Natural killer cell (primary cell): ENCODE results near the gene ARL6IP4. TPM values are rescaled to one million over a fixed set of nuclear protein-coding genes. Genes with fewer than 3 reads are reported as not detected.
A peak's percentile ranks its signal among the peaks of the same experiment; 100 is the strongest.

Source experiments
- ATAC-seq, 3 donors: fragments of 150-1000 bp in 2 of 3; fragments of 200-7000 bp in 1 of 3; cut with Tn5 transposase; 1 replicate in 1 of 3; 2 replicates in 2 of 3; pipeline ENCODE4 v1.10.0; 2021; ENCODE audit warnings: mild to moderate bottlenecking in 2 of 3, moderate library complexity in 2 of 3
- DNase-seq, 2 donors: peaks; one replicate each; pipeline versions ENCODE4 v3.0.0 to v3.0.0-alpha.2; 2013 to 2021; ENCODE audit warnings: mixed read lengths in 1 of 2
- H3K27ac ChIP-seq: one replicate; pipeline ENCODE4 v1.5.1; 2013; ENCODE audit warnings: mild to moderate bottlenecking, low read length
- H3K27me3 ChIP-seq: one replicate; pipeline ENCODE4 v1.6.1; 2013; ENCODE audit warnings: low read length; ENCODE audit not compliant: control insufficient read depth, insufficient read depth
- H3K36me3 ChIP-seq: one replicate; pipeline ENCODE4 v1.6.1; 2013; ENCODE audit warnings: low read length; ENCODE audit not compliant: control insufficient read depth, insufficient read depth
- H3K4me1 ChIP-seq: one replicate; pipeline ENCODE4 v1.6.1; 2013; ENCODE audit warnings: low read length; ENCODE audit not compliant: control insufficient read depth, insufficient read depth
- H3K4me3 ChIP-seq: one replicate; pipeline ENCODE4 v1.5.1; 2013; ENCODE audit warnings: low read length
- H3K9me3 ChIP-seq: one replicate; pipeline ENCODE4 v1.6.1; 2013; ENCODE audit warnings: low read length; ENCODE audit not compliant: control insufficient read depth, insufficient read depth
- H3K27ac Mint-ChIP-seq, 2 donors: one replicate each; pipeline ENCODE4 v1.8.0; 2022; ENCODE audit warnings: mild to moderate bottlenecking in 2 of 2, mixed read lengths in 2 of 2, moderate library complexity in 1 of 2
- H3K27me3 Mint-ChIP-seq, 2 donors: one replicate each; pipeline ENCODE4 v1.8.0; 2022; ENCODE audit warnings: low read depth in 2 of 2, mixed read lengths in 2 of 2
- H3K36me3 Mint-ChIP-seq: one replicate; pipeline ENCODE4 v1.8.0; 2022; ENCODE audit warnings: mixed read lengths
- H3K4me1 Mint-ChIP-seq, 2 donors: one replicate each; pipeline ENCODE4 v1.8.0; 2022; ENCODE audit warnings: mixed read lengths in 2 of 2
- H3K4me3 Mint-ChIP-seq: one replicate; pipeline ENCODE4 v1.8.0; 2022; ENCODE audit warnings: mild to moderate bottlenecking, moderate library complexity, mixed read lengths
- H3K9me3 Mint-ChIP-seq, 2 donors: one replicate each; pipeline ENCODE4 v1.8.0; 2022; ENCODE audit warnings: mixed read lengths in 2 of 2
- WGBS: methylation state at CpG from one replicate; pipeline ENCODE4 v1.1.7; 2013; ENCODE audit warnings: missing lambda C conversion rate; ENCODE audit not compliant: insufficient coverage; 5-methylcytosine and 5-hydroxymethylcytosine counted together
- intact Hi-C: fragments of 100-400 bp; cut with micrococcal nuclease; formaldehyde crosslinking; loops from one replicate; pipeline ENCODE4 v1.14.2; 2022
- total RNA-seq, 4 donors: library from RNA; stranded (reverse); fragments of 120-200 nt in 1 of 4; gene quantifications; one replicate each; pipeline versions ENCODE4 v1.2.3 to v1.2.4, GENCODE V29; 2013 to 2022
- TF ChIP-seq, protein P1 (sequence below): fragments of 200-600 bp; IDR thresholded peaks from one replicate; pipeline ENCODE4 v1.8.0; 2022; ENCODE audit warnings: antibody characterized with exemption

The ARL6IP4 gene
- total RNA-seq, 3 donors from 2014 or later (not counting 1 experiment from before 2014, with no cell fraction given), result 97.2 to 136 (median 116) TPM

DNA sequence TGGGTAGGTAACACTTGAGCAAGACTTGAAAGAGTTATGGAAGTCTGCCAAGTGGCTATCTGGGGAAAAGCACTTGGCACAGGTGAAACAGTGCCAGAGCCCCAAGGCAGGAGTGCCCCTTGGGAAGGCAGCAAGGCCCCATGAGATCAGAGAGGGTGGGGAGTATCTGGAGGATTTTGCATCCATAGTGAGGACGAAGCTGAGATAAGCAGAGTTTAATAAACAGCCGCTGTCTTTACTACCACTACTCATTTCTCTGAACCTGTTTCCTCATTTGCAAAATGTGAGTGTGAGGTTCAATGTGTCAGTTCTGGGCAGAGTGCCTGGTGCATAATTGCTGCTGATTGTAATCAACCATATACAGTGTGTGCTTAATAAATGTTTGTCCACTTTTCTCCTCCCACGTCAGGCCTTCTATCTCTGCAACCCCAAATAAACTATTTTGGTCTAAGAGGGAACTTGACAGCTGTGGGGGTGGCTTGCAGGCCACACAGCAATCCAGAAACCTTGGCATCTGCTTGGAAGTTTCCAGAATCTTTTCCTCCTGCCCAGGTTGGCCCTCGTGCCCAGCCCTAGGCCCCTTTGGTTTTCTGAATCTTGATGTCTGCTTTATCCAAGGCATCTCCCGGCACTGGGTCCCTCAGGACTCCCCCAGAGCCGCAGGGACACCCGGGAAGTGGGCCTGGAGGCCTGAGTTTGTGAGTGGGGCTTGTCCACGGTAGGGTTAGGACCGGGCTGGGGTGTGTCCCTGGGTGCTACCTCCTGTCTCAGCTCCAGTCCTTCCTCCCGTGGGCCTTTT is 18.8 kb upstream of the ARL6IP4 start:
- Histone ChIP-seq H3K36me3 (no peaks in the 10 kb centered on the region), H3K27ac (no peak overlapping the region), H3K4me1 (peaks cover 16% of the 10 kb centered on the region), H3K4me3 (no peak overlapping the region), H3K9me3 (no peaks in the 10 kb centered on the region), H3K27me3 (no peaks in the 10 kb centered on the region)
- TF ChIP-seq, protein P1, sequence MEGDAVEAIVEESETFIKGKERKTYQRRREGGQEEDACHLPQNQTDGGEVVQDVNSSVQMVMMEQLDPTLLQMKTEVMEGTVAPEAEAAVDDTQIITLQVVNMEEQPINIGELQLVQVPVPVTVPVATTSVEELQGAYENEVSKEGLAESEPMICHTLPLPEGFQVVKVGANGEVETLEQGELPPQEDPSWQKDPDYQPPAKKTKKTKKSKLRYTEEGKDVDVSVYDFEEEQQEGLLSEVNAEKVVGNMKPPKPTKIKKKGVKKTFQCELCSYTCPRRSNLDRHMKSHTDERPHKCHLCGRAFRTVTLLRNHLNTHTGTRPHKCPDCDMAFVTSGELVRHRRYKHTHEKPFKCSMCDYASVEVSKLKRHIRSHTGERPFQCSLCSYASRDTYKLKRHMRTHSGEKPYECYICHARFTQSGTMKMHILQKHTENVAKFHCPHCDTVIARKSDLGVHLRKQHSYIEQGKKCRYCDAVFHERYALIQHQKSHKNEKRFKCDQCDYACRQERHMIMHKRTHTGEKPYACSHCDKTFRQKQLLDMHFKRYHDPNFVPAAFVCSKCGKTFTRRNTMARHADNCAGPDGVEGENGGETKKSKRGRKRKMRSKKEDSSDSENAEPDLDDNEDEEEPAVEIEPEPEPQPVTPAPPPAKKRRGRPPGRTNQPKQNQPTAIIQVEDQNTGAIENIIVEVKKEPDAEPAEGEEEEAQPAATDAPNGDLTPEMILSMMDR, result no peak
- Mint-ChIP-seq H3K9me3 (no peaks in the 10 kb centered on the region), H3K27me3 (no peaks in the 10 kb centered on the region), H3K27ac (no peak overlapping the region), H3K36me3 (no peaks in the 10 kb centered on the region), H3K4me3 (no peak overlapping the region), H3K4me1 (peaks cover under 1 to 2% of the 10 kb centered on the region in 2 donors)
- ATAC-seq, result no peak
- WGBS, result 91% methylated on average over 7 of the region's 10 CpGs
- no peak for DNase-seq
- intact Hi-C loops, result no loop called here

DNA sequence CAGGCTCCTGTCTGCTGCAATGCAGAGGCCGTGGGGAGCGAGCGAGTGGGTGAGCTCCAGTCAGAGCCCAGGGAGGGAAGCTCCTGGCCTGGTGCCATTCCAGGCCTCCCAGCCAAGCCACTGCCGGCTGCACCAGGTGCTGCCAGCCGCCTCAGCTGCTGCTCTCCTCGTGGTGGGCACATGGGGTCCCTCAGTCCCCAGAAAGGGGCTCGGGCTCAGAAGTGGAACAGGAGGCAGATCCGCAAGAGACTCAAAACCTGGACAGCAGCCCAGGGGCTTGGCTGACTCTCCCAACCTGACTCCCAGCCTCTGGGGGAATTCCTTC is 16.6 kb upstream of the ARL6IP4 start:
- no peak overlapping the region for H3K4me3 ChIP-seq
- H3K9me3 Mint-ChIP-seq, result no peaks in the 10 kb centered on the region
- no peaks in the 10 kb centered on the region for H3K9me3 ChIP-seq
- no peak for DNase-seq
- TF ChIP-seq, protein P1, result no peak
- H3K4me1 Mint-ChIP-seq, result peaks cover 4 to 7% of the 10 kb centered on the region in 2 donors
- intact Hi-C loops, result no loop called here
- H3K4me1 ChIP-seq, result peaks cover 16% of the 10 kb centered on the region
- H3K36me3 ChIP-seq, result no peaks in the 10 kb centered on the region
- H3K36me3 Mint-ChIP-seq, result no peaks in the 10 kb centered on the region
- no peak overlapping the region for H3K27ac Mint-ChIP-seq
- no peak overlapping the region for H3K27ac ChIP-seq
- ATAC-seq, result no peak
- H3K4me3 Mint-ChIP-seq, result no peak overlapping the region
- H3K27me3 Mint-ChIP-seq, result no peaks in the 10 kb centered on the region
- no peaks in the 10 kb centered on the region for H3K27me3 ChIP-seq
- 90% methylated on average over 8 of the region's 8 CpGs for WGBS

DNA sequence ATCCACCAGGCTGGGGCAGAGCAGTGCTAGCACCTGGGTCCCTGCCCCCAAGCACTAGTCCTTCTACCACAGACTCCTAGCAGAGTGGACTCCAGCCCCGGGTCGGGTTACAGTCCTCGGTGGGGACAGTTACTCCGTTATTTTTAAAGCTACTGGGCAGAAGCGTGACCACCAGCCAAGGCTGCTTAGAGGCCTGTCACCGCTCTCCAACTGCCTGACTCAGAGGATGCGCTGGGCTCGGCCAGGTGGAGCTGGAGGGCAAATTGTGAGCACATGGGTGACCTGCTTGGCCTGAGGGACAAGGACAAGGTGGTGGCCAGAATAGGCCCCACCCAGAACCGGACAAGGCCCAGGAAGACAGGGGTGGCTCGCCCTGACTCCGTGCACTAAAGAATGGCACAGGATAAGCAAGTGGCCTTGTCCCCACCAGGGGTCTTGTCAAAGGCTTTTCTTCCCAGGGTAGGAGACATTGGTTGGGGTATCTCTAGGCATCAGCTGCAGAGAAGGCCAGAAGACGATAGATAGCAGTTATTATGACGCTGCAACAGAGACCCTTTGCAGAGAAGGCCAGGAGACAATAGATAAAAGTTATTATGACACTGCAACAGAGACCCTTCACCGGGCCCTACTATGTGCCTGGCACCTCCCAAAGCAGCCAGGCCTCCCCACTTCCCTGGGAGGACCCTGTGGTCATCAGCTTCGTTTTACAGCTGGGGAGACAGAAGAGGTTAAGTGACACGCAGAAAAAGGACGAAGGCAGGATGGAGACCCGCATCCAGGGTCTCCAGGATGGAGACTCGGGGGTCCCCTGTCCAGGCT is 15.8 kb upstream of the ARL6IP4 start:
- DNase-seq, result no peak
- Mint-ChIP-seq H3K27ac (no peak overlapping the region), H3K27me3 (no peaks in the 10 kb centered on the region), H3K4me1 (peaks cover 4 to 7% of the 10 kb centered on the region in 2 donors), H3K9me3 (no peaks in the 10 kb centered on the region), H3K4me3 (peak overlapping the region; percentile 65), H3K36me3 (no peaks in the 10 kb centered on the region)
- TF ChIP-seq, protein P1, result no peak
- H3K9me3 ChIP-seq, result no peaks in the 10 kb centered on the region
- H3K4me1 ChIP-seq, result peaks cover 16% of the 10 kb centered on the region
- H3K36me3 ChIP-seq, result no peaks in the 10 kb centered on the region
- intact Hi-C loops, result no loop called here
- H3K27ac ChIP-seq, result no peak overlapping the region
- ATAC-seq, result no peak
- no peaks in the 10 kb centered on the region for H3K27me3 ChIP-seq
- H3K4me3 ChIP-seq, result no peak overlapping the region
- 96% methylated on average over 19 of the region's 19 CpGs for WGBS
